ENCODE measurements around the gene MYH10.

DNA sequence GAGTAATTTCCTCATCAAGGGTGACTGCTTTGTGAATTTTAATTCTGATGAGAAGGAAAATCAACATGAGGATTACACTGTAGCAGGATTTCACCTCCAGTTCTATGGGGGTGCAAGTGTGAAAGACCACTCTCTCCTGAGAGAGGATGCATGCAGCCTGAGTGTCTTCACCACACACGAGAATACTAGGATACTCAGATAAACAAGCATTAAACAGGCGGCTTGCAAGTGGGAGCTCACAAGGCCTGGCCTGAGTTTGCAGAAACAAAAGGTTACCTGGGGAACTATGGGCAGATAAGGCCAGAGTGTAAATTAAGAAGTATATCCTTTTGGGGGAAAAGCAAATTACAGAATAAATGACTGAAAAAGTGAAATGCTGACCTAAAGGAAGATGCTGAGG, 46.6 kb downstream of the MYH10 start:
- TF ChIP-seq, protein P1, sequence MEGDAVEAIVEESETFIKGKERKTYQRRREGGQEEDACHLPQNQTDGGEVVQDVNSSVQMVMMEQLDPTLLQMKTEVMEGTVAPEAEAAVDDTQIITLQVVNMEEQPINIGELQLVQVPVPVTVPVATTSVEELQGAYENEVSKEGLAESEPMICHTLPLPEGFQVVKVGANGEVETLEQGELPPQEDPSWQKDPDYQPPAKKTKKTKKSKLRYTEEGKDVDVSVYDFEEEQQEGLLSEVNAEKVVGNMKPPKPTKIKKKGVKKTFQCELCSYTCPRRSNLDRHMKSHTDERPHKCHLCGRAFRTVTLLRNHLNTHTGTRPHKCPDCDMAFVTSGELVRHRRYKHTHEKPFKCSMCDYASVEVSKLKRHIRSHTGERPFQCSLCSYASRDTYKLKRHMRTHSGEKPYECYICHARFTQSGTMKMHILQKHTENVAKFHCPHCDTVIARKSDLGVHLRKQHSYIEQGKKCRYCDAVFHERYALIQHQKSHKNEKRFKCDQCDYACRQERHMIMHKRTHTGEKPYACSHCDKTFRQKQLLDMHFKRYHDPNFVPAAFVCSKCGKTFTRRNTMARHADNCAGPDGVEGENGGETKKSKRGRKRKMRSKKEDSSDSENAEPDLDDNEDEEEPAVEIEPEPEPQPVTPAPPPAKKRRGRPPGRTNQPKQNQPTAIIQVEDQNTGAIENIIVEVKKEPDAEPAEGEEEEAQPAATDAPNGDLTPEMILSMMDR (IDR thresholded peaks at IDR 0.05), result no peak
- no peak for TF ChIP-seq POLR2AphosphoS5 (IDR thresholded peaks at IDR 0.05)
